GM19099 (cell line): ENCODE measurements around the gene NAT8.

Source experiments
- POLR2A ChIP-seq: IDR thresholded peaks from 3 replicates; pipeline ENCODE4 v1.6.1; 2011; ENCODE audit warnings: low read depth; ENCODE audit not compliant: insufficient read length; ENCODE audit errors: extremely low read depth

Gene NAT8, protein sequence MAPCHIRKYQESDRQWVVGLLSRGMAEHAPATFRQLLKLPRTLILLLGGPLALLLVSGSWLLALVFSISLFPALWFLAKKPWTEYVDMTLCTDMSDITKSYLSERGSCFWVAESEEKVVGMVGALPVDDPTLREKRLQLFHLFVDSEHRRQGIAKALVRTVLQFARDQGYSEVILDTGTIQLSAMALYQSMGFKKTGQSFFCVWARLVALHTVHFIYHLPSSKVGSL

DNA sequence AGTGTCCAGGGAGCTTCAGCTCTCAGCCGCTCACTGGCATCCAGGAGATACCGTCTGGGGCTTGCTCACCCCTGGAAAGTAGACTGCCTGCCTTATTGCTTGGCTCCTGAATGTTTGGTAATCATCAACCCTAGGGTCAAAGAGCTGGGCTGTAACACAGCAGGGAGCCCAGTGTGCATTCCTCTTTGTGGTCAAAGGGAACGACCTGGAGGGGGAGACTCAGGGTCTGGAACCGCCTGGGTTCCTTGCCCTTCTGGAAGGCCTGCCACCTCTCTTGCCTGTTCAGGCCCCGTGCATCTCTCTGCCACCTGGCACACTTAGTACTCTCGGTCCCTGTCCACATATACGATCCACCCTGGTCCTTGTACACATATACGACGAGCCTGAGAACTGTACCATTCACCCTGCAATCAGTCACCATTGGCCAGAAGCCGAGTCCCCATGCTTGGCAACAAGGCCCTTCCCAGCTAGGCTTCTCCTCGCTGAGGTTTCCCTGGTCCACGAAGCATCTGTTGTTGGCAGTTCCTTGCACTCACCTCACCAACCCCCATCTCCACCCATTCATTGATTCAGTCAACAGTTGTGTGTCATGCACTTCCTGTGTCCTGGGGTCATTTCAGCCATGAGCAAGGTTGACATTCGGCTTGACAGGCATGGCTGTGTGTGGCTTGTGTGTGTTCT, at the start of gene NAT8:
NAT8 (minus strand) TSS at position 85 of the 681 bp plus-strand sequence. CDS start 794 bp downstream, outside the sequence.
- no peak for TF ChIP-seq POLR2A

DNA sequence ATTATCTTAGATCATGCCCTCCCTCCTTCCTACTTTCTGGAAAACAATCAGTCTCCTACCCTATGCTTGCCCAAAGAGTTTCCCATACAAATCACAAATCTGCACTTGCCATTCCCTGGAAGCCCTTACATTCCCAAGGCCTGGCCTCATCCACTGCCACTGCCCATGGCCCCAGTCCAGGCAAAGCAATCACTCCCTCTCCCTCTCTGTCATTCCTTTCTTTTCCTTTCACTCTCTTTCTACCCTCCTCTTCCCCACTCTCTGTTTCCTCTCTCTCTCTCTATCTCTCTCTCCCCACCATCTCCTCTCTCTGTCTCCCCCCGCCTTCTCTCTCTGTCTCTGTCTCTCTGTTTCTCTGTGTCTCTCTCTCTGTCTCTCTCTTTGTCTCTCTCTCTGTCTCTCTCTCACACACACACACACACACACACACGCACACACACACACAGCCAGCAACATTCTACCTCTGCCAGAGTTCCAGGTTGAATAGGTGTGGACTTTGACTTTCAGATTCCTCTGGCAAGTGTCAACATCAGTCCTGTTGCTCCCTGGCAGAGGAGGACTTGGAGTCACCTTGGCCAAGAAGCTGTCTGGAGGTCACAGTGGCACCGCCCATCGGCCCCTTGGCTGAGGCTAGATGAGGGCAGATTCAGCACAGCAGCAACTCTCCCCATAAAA, 43.7 kb upstream of the NAT8 start:
- no peak for TF ChIP-seq POLR2A

DNA sequence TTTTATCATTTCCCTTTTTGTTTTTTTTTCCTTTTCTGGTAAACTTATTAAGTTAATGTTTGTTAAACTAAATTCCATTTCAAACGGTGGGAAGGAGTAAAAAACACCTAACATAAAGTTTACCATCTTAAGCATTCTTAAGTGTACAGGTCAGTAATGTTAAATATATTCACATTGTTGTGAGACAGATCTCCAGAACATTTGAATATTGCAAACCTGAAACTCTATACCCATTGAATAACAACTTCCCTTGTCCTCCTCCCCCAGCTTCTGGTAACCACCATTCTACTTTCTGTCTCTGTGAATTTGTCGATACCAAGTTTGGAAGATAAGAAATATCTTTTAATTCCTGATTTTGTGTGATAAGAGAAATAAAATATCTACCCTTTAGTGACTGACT, 12.0 kb upstream of the NAT8 start:
- no peak for TF ChIP-seq POLR2A

DNA sequence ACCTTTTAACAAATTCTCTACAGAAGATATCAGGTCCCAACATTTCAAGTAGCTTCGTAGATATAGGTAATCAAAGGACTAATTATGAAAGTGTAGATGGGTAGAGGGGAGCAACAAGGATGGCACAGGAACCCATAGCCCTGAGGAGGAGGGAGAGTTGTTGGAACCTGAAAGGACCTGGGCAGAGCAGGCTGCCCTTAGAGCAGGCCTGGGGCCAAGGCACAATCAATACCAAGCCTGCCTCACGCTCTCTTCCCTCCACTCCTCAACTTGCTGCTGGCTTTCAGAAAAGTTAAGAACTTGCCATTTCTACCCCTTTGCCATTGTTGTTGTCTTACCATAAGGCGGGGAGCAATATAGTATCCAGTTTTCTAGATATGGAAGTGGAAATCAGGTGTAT, 10.1 kb upstream of the NAT8 start:
- no peak for TF ChIP-seq POLR2A

DNA sequence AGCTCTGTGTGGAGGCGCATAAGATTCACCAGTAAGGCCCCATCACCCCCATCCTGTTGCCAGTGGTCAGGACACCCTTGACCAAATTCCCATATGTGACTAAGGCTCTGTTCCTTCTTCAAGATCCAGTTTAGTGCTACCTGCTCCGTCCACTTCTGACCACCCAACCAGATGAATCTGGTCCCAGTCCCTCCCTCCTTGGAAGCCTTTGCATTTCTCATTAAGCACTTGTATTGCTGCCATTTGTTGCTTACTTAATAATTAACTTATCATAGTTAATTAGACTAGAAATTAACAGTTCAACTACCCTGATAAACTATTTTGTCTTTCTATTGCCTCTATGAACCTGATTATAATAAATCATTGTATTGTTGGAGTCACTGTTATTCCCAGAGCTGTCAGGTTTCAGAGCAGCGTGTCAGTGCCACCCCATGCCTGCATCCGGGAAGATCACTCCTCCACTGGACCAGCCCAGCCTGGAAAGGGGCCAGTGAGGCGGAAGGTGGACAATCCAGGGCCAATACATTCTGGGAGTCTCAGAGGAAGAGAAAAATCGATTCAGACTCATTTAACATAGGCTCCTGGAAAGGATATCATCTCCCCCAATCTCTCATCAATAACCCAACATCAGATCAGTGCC, 9.5 kb upstream of the NAT8 start:
- TF ChIP-seq POLR2A, result no peak

DNA sequence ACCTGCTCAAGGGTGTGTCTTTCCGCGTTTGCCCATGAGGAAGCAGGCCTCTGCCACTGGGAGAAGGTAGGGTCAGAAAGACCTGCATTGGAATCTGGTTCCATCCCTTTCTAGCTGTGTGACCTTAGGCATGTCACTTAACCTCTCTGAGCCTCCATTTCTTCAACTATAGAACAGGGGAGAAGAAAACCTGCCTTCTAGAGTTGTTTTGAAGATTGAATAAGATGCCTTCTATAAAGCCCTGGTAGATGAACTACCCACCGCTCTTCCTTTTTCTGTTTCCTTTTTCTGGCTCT, 507 bp downstream of the NAT8 start:
- no peak for TF ChIP-seq POLR2A

DNA sequence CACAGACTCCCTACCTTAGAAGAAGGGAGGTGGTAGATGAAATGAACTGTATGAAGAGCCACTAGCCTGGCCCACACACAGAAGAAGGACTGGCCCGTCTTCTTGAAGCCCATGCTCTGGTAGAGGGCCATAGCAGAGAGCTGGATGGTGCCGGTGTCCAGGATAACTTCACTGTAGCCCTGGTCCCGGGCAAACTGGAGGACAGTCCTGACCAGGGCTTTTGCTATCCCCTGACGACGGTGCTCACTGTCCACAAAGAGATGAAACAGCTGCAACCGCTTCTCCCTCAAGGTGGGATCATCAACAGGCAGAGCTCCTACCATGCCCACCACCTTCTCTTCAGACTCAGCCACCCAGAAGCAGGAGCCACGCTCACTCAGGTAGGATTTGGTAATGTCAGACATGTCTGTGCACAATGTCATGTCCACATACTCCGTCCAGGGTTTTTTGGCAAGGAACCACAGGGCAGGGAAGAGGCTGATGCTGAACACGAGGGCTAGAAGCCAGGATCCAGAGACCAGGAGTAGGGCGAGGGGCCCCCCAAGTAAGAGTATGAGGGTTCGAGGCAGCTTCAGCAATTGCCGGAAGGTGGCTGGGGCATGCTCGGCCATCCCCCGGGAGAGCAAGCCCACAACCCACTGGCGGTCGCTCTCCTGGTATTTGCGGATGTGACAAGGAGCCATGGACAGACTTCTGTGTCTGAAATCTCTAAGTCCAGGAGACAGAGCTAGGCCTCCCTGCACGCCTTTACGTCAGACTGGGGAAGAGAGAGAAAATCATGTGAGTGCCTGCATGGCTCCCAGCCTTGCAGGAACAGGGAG, 1.1 kb downstream of the NAT8 start:
- no peak for TF ChIP-seq POLR2A

DNA sequence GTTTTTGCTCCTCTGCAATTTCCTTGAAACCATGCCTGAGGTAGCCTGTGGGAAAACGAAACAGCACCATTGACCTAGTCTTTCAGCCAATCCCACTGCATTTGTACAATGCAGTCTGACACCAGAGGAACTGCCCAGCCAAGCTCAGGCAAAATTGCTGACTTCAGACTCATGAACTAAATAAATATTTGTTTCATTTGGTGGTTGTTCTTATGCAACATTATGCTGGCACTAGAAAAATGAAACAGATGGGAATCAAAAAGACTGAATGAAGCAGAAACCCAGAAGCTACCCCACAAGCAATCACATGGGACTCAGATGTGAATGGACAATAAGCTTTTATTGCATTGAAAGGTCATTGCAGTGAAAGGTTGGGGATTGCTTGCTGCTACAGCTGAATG, 1.7 kb downstream of the NAT8 start:
- no peak for TF ChIP-seq POLR2A

DNA sequence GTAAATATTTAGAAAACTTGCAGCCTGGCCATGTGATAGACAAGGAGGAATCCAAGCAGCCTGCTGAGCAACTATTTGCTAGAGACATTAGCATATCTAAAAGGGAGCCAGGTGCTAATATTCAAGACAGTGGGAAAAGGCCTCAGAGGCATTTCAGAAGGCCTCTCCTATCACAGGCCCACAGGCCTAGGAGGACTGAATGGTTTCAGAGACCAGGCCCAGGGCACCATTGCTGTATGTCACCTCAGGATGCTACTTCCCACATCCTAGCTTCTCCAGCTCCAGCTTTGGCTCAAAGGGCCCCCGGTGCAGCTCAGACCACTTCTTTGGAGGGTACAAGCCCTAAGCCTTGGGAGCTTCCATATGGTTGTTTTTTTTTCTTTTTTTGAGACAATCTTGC, 3.8 kb downstream of the NAT8 start:
- TF ChIP-seq POLR2A, result no peak

DNA sequence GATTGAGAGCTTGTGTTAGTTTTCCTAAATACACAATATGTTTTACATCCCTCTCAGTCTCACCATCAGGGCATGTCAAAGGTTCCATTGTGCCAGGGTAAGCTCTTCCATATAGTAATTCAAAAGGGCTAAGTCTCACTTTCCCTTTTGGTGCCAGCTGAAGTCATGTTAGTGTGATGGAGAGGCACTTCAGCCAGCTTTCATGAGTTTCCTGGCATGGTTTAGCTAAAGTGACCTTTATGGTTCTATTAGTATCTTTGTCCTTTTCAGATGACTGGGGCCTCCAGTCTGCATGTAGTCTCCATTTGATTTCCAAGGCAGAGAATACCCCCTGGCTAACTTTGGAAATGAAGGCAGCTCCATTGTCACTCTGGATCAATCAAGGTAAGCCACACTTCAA, 27.2 kb downstream of the NAT8 start:
- TF ChIP-seq POLR2A, result no peak

DNA sequence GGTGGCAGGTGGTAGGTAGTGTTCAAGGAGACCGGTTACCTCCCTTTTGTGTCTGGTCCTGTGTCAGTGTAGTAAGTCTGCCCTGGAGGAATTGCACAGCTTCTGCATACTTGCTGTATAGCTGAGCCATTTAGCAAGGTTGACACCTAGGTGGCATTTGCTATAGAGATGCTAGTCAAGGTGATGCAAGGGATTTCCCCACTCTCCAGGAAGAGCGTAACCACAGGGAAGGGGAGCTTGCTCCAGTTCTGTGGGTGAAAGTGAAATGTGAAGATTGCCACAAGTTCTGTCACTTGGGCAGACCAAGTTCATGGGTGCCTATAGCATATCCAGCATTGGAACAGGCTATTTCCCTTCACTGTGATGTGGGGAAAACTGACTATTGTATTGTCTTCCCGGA, 28.1 kb downstream of the NAT8 start:
- TF ChIP-seq POLR2A, result no peak

DNA sequence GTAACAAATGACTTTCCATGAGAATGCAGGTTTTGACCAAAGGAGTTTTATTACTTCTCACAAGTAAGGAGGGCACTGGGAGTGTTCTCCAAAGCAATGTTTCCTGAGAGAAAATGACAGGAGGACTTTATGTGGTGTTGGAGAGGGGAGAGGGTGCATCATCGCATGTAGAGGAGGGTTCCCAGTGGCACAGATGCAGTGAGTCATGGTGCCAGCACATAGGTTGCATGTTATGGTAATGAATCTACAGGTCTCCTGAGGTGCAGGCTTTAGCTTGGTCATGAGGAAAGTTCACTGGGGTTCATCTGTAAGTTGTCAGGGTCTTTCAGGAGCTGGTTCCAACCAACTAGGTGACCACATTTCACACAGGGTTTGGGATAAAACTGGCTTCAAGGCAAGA, 30.4 kb downstream of the NAT8 start:
- no peak for TF ChIP-seq POLR2A

DNA sequence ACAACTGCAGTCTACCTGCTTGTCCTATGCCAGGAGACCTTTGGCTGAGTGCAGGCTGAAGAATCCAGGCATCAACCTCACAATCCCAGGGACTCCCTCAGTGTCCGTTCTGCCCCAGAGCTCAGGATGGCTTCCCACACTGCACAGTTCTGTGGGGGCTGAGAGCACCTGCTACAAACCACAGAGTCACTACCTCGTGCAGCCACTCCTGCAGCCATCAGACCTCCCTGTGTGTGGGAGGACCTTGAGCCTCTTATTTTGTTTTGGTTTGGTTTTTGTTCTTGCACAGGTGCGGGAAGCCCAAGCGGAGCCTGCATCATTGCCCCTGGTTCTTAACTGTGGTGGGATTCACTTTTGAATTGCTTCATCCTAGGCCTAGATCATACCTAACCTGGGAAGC, 31.0 kb downstream of the NAT8 start:
- no peak for TF ChIP-seq POLR2A

DNA sequence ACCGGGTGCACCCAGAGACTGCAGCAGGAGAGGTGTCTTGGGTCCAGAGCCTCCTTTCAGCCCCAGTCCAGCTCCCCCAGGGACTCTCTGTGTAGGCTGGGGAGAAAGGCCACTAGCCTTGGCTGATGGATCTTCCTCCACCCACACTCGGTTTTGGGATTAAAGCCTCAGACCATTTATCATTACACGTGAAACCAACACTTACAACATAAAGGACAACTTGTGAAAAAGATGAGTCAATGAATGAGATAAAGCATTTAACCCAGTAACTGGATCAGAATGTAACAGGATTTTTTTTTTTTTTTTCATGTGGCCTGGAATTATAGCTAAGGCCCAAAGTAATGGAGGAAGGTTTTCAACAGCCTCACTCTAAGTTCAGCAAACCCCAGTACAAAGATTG, 32.1 kb downstream of the NAT8 start:
- TF ChIP-seq POLR2A, result no peak

DNA sequence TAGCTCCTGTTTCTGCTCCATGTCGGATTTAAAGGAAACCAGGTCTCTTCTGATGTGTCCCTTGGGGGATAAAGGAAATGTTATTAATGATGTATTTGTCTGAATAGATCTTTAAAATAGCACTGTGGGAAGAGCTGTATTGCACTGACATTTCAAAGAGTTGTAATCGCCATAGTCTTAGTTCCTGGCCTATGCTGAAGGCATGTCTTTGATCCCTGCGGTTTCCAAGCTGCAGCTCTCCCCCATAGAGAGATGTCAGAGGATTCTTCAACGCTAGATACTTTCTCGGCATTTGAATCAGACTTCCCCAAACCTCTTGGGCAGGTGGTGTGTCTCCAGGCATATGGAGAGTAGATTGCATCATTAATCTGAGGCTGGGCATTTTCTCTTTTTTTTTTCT, 40.4 kb downstream of the NAT8 start:
- TF ChIP-seq POLR2A, result no peak
